Loucy (cell line): ENCODE measurements around the gene SYF2.

Experiments
- H2AFZ ChIP-seq: fragments of 200-600 bp; sonication (generic); 2 replicates; pipeline ENCODE4 v1.6.0; 2016; ENCODE audit warnings: antibody characterized with exemption, mild to moderate bottlenecking, low read length, moderate library complexity
- H3F3A ChIP-seq: fragments of 200-600 bp; 2 replicates; pipeline ENCODE4 v1.6.0; 2016; ENCODE audit warnings: antibody characterized with exemption, low read depth, mild to moderate bottlenecking
- H3K27me3 ChIP-seq: fragments of 200-600 bp; sonication (generic); 2 replicates; pipeline ENCODE4 v1.6.1; 2014; ENCODE audit warnings: low read length, mild to moderate bottlenecking; ENCODE audit not compliant: insufficient read depth, poor library complexity, severe bottlenecking
- H3K36me3 ChIP-seq: fragments of 200-600 bp; sonication (generic); 2 replicates; pipeline ENCODE4 v1.6.1; 2016; ENCODE audit warnings: low read length; ENCODE audit not compliant: insufficient read depth
- H3K4me1 ChIP-seq: fragments of 200-600 bp; sonication (generic); 2 replicates; pipeline ENCODE4 v1.5.1; 2014; ENCODE audit warnings: low read length, mild to moderate bottlenecking; ENCODE audit not compliant: insufficient read depth, poor library complexity, severe bottlenecking
- H3K4me2 ChIP-seq: fragments of 200-600 bp; sonication (generic); 2 replicates; pipeline ENCODE4 v1.6.0; 2014; ENCODE audit warnings: antibody characterized with exemption, low read length, low read depth, mild to moderate bottlenecking; ENCODE audit not compliant: poor library complexity, severe bottlenecking
- H3K4me3 ChIP-seq: fragments of 200-600 bp; sonication (generic); 2 replicates; pipeline ENCODE4 v1.5.1; 2014; ENCODE audit warnings: low read length, mild to moderate bottlenecking, mixed read lengths; ENCODE audit not compliant: poor library complexity, severe bottlenecking
- H3K79me2 ChIP-seq: fragments of 200-600 bp; sonication (generic); 2 replicates; pipeline ENCODE4 v1.6.1; 2014; ENCODE audit warnings: low read length; ENCODE audit not compliant: insufficient read depth
- H3K9ac ChIP-seq: fragments of 200-600 bp; sonication (generic); 2 replicates; pipeline ENCODE4 v1.6.0; 2014; ENCODE audit warnings: mild to moderate bottlenecking, low read depth, low read length, moderate library complexity; ENCODE audit not compliant: poor library complexity, severe bottlenecking
- H3K9me2 ChIP-seq: fragments of 200-600 bp; sonication (generic); replicated peaks from 2 replicates; pipeline ENCODE4 v1.6.1; 2016; ENCODE audit warnings: low read depth, low read length, mixed read lengths
- H3K9me3 ChIP-seq: fragments of 200-600 bp; sonication (generic); 2 replicates; pipeline ENCODE4 v1.6.1; 2014; ENCODE audit warnings: mild to moderate bottlenecking, antibody characterized with exemption, low read length, low read depth; ENCODE audit not compliant: insufficient read depth
- H4K20me1 ChIP-seq: fragments of 200-600 bp; sonication (generic); 2 replicates; pipeline ENCODE4 v1.6.0; 2014; ENCODE audit warnings: antibody characterized with exemption, low read length, mild to moderate bottlenecking; ENCODE audit not compliant: insufficient read depth, poor library complexity, severe bottlenecking
- CTCF ChIP-seq: fragments of 200-600 bp; sonication (generic); conservative IDR thresholded peaks from 2 replicates; pipeline ENCODE4 v1.5.1; 2014; ENCODE audit warnings: mild to moderate bottlenecking, antibody characterized with exemption, low read length
- EZH2phosphoT487 ChIP-seq: fragments of 200-600 bp; IDR thresholded peaks from 2 replicates; pipeline ENCODE4 v1.6.1; 2018; ENCODE audit warnings: antibody characterized with exemption, mild to moderate bottlenecking, moderate library complexity, borderline replicate concordance

The SYF2 gene

GRCh38 chr1:25178917-25179561 is 53.3 kb downstream of the SYF2 start:
- no peaks in the 10 kb centered on the region for H3K27me3 ChIP-seq
- TF ChIP-seq CTCF = no peak
- no peak for TF ChIP-seq EZH2phosphoT487
- H3K79me2 ChIP-seq = no peaks in the 10 kb centered on the region
- H2AFZ ChIP-seq = no peak overlapping the region
- H4K20me1 ChIP-seq = no peaks in the 10 kb centered on the region
- no peak overlapping the region for H3K4me2 ChIP-seq
- no peak overlapping the region for H3K9ac ChIP-seq
- no peaks in the 10 kb centered on the region for H3K9me2 ChIP-seq
- no peaks in the 10 kb centered on the region for H3F3A ChIP-seq
- no peak overlapping the region for H3K4me3 ChIP-seq
- no peaks in the 10 kb centered on the region for H3K36me3 ChIP-seq
- no peaks in the 10 kb centered on the region for H3K4me1 ChIP-seq
- no peaks in the 10 kb centered on the region for H3K9me3 ChIP-seq

- Histone ChIP-seq H3K9me2 (no peaks in the 10 kb centered on the region), H3K9me3 (no peaks in the 10 kb centered on the region), H3K36me3 (no peaks in the 10 kb centered on the region), H2AFZ (no peak overlapping the region), H4K20me1 (no peaks in the 10 kb centered on the region), H3F3A (no peaks in the 10 kb centered on the region), H3K4me3 (no peak overlapping the region), H3K27me3 (no peaks in the 10 kb centered on the region), H3K9ac (no peak overlapping the region), H3K4me1 (no peaks in the 10 kb centered on the region), H3K4me2 (no peak overlapping the region), H3K79me2 (no peaks in the 10 kb centered on the region)
- TF ChIP-seq EZH2phosphoT487 (no peak), CTCF (no peak)
Measured at GRCh38 chr1:25174730-25175612, 57.3 kb downstream of the SYF2 start.

GRCh38 chr1:25174363-25174729 is 58.0 kb downstream of the SYF2 start:
- Histone ChIP-seq H3K4me2 (no peak overlapping the region), H3K9ac (no peak overlapping the region)
- TF ChIP-seq EZH2phosphoT487 (no peak), CTCF (no peak)

More at GRCh38 chr1:25174363-25174729, 58.0 kb downstream of the SYF2 start:
- no peaks in the 10 kb centered on the region for H3K9me2 ChIP-seq
- no peaks in the 10 kb centered on the region for H3K79me2 ChIP-seq
- H3K4me3 ChIP-seq = no peak overlapping the region
- H3K36me3 ChIP-seq = no peaks in the 10 kb centered on the region
- H2AFZ ChIP-seq = no peak overlapping the region
- no peaks in the 10 kb centered on the region for H3F3A ChIP-seq
- H4K20me1 ChIP-seq = no peaks in the 10 kb centered on the region
- H3K27me3 ChIP-seq = no peaks in the 10 kb centered on the region
- H3K4me1 ChIP-seq = no peaks in the 10 kb centered on the region
- H3K9me3 ChIP-seq = no peaks in the 10 kb centered on the region
